Stimulated activated naive CD8-positive, alpha-beta T cell treated with anti-CD3 and anti-CD28 coated beads, Interleukin-15, amount 100 ng/mL, for 72 hours (primary cell): ENCODE measurements around the gene CRYBA4.

Experiments
- ATAC-seq: fragments of 150-1000 bp; cut with Tn5 transposase; 2 replicates; pipeline ENCODE4 v1.10.0; 2021; ENCODE audit warnings: mild to moderate bottlenecking, moderate library complexity
- DNase-seq, 2 donors: peaks; one replicate each; pipeline ENCODE4 v3.0.0; 2021 to 2022
- H3K27ac Mint-ChIP-seq, 2 donors: one replicate each; pipeline ENCODE4 v1.8.0; 2022; ENCODE audit warnings: mild to moderate bottlenecking in 2 of 2, mixed read lengths in 2 of 2, moderate library complexity in 2 of 2
- H3K27me3 Mint-ChIP-seq: one replicate; pipeline ENCODE4 v1.8.0; 2022; ENCODE audit warnings: mixed read lengths
- H3K4me1 Mint-ChIP-seq: one replicate; pipeline ENCODE4 v1.8.0; 2022; ENCODE audit warnings: mild to moderate bottlenecking, mixed read lengths
- H3K4me3 Mint-ChIP-seq, 2 donors: one replicate each; pipeline ENCODE4 v1.8.0; 2022; ENCODE audit warnings: mild to moderate bottlenecking in 2 of 2, mixed read lengths in 2 of 2, moderate library complexity in 1 of 2
- H3K9me3 Mint-ChIP-seq, 2 donors: one replicate each; pipeline ENCODE4 v1.8.0; 2022; ENCODE audit warnings: mixed read lengths in 2 of 2

Gene CRYBA4

DNA sequence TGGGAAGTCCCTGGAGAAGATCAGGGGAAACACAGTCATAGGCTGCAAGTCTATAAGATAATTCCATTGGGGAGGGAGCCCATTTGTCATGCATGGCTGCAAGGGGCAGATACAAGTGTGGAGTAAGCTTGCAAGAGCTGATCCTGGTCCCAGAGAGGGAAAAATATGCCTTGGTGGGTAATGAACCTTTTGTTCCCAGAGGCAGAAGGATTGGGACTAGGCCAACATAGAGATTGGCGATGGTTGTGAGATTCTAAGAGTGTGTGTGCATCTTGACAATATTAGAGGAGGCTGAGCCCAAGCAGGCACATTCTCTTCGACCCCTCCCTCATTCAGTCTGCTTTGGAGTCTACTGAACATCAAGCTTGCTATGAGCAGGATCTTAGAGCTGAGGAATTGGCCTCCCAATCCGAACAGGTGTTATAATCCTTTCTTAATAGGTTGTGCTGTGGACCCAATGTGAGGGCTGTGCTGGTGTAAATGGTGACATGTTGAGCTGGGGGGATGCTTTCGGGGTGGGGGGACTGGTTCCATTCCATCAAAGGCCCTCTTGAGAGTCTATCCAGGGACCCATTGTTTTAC is 54.0 kb downstream of the CRYBA4 start:
- ATAC-seq = no peak
- peak overlapping the region in 1 of 2 donors; percentile 92 for H3K4me3 Mint-ChIP-seq
- no peaks in the 10 kb centered on the region for H3K9me3 Mint-ChIP-seq
- no peaks in the 10 kb centered on the region for H3K27me3 Mint-ChIP-seq
- H3K4me1 Mint-ChIP-seq = peaks cover 81% of the 10 kb centered on the region
- DNase-seq = no peak
- H3K27ac Mint-ChIP-seq = peak overlapping the region in 1 of 2 donors; percentile 45

DNA sequence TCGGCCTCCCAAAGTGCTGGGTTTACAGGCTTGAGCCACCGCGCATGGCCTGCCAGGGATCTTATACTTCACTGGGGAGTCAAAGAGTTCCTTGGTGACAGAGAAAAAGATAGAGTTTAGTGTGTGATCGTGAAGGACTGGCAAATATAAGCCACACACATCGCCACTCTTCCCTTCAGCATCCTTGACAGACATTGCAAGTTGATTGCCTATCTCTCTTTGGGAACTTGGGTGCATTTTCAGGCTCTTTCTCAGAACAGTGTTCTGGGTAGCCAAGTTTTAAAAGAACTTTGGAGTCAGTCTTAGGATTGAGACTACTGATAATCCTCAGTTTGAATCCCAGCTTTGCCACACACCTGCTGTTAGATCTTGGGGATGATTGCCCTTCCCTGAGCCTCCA is 55.5 kb downstream of the CRYBA4 start:
- H3K27ac Mint-ChIP-seq = peak overlapping the region in 1 of 2 donors; percentile 21
- no peaks in the 10 kb centered on the region for H3K9me3 Mint-ChIP-seq
- no peak overlapping the region for H3K4me3 Mint-ChIP-seq
- ATAC-seq = no peak
- H3K4me1 Mint-ChIP-seq = peaks cover 74% of the 10 kb centered on the region
- H3K27me3 Mint-ChIP-seq = no peaks in the 10 kb centered on the region
- no peak for DNase-seq

DNA sequence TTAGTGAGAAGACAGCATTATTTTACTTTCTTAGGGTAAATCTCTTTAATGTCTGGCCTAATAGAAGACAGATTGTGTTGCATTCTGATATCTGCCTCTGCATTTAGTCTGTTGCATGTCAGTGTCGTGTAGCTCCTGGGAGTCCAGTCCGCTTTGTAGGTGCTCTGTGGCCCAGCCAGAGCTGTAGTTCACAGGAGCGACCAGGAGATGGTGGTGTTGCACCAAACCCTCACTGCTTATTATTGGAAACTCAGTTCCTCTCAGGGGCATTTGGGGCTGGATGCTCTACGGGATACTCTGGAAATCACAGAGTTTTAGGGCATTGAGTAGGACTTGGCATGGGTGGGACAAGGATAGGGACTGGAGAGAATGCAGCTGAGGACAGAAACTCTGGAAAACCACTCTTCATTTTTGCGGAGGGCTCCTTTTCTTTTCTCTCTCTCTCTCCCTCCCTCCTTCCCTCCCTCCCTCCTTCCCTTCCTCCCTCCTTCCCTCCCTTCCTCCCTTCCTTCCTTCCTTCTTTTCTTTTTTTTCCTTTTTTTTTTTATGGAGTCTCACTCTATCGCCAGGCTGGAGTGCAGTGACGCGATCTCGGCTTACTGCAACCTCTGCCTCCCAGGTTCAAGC is 57.4 kb downstream of the CRYBA4 start:
- H3K4me1 Mint-ChIP-seq = peaks cover 76% of the 10 kb centered on the region
- ATAC-seq (peak; percentile 81), DNase-seq (peak; percentile 71 to 76)
- no peak overlapping the region for H3K27ac Mint-ChIP-seq
- no peaks in the 10 kb centered on the region for H3K27me3 Mint-ChIP-seq
- H3K9me3 Mint-ChIP-seq = no peaks in the 10 kb centered on the region
- H3K4me3 Mint-ChIP-seq = no peak overlapping the region
